ENCODE data around the gene VCAM1.

The VCAM1 gene, protein sequence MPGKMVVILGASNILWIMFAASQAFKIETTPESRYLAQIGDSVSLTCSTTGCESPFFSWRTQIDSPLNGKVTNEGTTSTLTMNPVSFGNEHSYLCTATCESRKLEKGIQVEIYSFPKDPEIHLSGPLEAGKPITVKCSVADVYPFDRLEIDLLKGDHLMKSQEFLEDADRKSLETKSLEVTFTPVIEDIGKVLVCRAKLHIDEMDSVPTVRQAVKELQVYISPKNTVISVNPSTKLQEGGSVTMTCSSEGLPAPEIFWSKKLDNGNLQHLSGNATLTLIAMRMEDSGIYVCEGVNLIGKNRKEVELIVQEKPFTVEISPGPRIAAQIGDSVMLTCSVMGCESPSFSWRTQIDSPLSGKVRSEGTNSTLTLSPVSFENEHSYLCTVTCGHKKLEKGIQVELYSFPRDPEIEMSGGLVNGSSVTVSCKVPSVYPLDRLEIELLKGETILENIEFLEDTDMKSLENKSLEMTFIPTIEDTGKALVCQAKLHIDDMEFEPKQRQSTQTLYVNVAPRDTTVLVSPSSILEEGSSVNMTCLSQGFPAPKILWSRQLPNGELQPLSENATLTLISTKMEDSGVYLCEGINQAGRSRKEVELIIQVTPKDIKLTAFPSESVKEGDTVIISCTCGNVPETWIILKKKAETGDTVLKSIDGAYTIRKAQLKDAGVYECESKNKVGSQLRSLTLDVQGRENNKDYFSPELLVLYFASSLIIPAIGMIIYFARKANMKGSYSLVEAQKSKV

DNA sequence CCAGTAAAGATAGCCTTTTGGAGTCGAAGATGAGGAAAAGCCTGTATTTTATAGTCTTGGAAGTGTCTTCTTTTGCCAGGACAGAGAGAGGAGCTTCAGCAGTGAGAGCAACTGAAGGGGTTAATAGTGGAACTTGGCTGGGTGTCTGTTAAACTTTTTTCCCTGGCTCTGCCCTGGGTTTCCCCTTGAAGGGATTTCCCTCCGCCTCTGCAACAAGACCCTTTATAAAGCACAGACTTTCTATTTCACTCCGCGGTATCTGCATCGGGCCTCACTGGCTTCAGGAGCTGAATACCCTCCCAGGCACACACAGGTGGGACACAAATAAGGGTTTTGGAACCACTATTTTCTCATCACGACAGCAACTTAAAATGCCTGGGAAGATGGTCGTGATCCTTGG, at the start of gene VCAM1:
TSS of gene VCAM1 (plus strand) at position 253 of the 400 bp plus-strand sequence. CDS start at position 372, 119 bp downstream.
- ChIA-PET POLR2A (no interaction called here), CTCF (interaction anchor here (0.7 to 1.2 kb wide), 6 partner anchors 12 to 177 kb away, joined by 3 to 4 read pairs (median 3); no protein-coding TSS in a partner anchor)
- peak; percentile 7 for DNase-seq (ENCODE audit: extremely low spot score)
- TF ChIP-seq, protein P1, sequence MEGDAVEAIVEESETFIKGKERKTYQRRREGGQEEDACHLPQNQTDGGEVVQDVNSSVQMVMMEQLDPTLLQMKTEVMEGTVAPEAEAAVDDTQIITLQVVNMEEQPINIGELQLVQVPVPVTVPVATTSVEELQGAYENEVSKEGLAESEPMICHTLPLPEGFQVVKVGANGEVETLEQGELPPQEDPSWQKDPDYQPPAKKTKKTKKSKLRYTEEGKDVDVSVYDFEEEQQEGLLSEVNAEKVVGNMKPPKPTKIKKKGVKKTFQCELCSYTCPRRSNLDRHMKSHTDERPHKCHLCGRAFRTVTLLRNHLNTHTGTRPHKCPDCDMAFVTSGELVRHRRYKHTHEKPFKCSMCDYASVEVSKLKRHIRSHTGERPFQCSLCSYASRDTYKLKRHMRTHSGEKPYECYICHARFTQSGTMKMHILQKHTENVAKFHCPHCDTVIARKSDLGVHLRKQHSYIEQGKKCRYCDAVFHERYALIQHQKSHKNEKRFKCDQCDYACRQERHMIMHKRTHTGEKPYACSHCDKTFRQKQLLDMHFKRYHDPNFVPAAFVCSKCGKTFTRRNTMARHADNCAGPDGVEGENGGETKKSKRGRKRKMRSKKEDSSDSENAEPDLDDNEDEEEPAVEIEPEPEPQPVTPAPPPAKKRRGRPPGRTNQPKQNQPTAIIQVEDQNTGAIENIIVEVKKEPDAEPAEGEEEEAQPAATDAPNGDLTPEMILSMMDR (IDR thresholded peaks at IDR 0.05; ENCODE audit: control extremely low read depth, extremely low read depth, low read depth, missing control alignments), result no peak

DNA sequence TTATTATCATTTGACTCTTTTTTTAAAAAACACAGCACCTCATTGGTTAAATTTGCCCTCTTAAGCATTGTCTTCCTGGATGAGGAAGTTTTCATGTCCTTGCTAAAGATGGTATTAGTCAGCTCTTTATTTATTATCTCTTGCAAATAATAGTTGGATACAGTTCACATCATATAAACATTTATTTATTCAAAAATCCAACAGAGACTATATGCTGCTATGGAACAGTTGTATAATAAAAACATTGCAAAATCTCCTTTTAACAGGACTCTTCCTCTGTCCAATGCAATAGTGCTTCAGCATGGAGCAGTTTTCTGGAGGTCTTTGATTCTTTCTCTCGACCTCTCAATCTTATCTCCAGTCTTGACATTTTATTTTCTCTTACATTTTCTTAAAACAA, 49.5 kb upstream of the VCAM1 start:
- TF ChIP-seq, protein P1 (IDR thresholded peaks at IDR 0.05; ENCODE audit: control extremely low read depth, extremely low read depth, low read depth, missing control alignments), result no peak
- CTCF ChIA-PET, result no interaction called here
- DNase-seq (ENCODE audit: extremely low spot score), result no peak
- POLR2A ChIA-PET, result no interaction called here

DNA sequence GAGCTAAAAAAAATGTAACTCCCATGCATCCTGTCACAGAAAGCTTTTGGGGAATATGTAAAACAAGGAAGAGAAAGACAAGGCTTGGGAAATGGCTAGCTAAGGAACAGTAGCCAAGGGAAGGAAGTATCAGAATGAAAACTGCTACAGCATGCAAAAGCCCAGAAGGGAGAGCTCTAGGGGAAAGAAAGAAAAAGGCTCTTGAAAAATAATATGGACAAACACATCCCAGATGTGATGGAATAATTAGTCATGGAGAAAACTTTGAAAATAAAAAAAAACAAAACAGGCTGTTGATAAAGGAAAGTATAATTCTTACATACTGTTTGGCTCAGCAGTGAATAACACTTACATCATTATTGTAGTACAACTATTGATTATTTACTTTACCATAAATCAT, 47.9 kb upstream of the VCAM1 start:
- no peak for DNase-seq (ENCODE audit: extremely low spot score)
- ChIA-PET POLR2A (no interaction called here), CTCF (no interaction called here)
- TF ChIP-seq, protein P1 (IDR thresholded peaks at IDR 0.05; ENCODE audit: control extremely low read depth, extremely low read depth, low read depth, missing control alignments), result no peak

DNA sequence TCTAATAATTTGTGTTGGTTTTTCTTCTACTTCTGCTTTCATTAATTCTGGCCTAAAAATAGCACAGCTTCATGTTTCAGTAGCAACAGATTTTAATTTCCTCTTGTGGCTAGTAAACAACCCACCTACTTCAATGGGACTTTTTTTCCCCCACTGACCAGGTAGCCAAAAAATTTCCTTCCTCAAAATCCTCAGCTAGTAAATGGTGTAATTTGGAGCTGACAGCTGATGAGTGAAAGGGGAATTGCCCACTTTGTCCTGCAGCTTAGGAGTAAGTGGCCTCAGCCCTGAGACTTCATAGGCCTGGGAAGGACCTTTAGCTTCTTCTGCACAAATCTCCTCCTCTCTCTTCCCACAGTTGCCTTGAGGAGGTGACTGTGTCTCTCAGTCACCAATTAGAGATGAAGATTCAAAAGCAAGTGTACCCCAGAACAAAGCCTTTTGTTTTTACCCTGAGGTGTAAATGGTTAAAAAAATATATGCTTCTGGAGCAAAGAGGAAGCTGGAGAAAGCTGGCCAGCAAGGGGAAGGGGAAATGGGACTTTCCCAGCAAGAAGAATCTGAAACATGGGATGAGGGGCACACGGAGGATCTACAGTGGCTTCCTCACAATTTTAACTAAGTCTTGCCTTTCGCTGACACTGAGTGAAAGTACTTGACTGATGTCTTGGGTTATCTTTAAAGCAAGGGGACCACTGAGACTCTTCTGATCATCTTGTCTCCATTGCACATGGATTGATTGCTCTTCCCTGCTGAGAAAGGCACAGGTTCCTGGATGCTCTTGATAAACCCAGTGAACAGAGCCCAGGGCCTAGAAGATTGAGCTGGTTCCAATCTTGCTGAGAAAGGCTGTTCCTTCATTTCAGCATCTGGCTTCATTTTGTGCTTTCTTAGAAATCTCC, 35.8 kb upstream of the VCAM1 start:
- ChIA-PET CTCF (interaction anchor here (0.9 kb wide), 1 partner anchor 8 kb away, joined by 3 read pairs; no protein-coding TSS in a partner anchor), POLR2A (interaction anchor here (0.7 kb wide), 1 partner anchor 13 kb away, joined by 3 read pairs; no protein-coding TSS in a partner anchor)
- DNase-seq (ENCODE audit: extremely low spot score), result no peak
- TF ChIP-seq, protein P1 (IDR thresholded peaks at IDR 0.05; ENCODE audit: control extremely low read depth, extremely low read depth, low read depth, missing control alignments), result no peak

DNA sequence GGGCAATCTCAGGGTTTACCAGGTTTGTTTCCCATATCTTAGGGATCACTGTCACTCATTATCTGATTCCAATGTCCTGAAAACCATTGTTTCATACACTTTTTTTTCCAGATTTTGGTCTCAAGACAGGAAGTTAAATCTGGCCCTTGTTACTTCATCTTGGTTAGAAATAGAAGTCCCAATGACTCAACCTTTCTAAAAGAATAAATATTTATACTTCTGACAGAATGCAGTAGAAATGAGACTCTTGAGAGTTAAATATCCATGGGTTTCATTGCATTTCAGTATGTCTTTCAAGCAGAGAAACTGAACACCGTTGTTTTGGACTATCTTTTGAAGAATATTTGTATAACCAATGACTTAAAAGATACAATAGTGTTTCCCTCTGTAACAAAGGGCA, 19.8 kb upstream of the VCAM1 start:
- no peak for DNase-seq (ENCODE audit: extremely low spot score)
- CTCF ChIA-PET, result no interaction called here
- POLR2A ChIA-PET, result no interaction called here
- TF ChIP-seq, protein P1 (IDR thresholded peaks at IDR 0.05; ENCODE audit: control extremely low read depth, extremely low read depth, low read depth, missing control alignments), result no peak

DNA sequence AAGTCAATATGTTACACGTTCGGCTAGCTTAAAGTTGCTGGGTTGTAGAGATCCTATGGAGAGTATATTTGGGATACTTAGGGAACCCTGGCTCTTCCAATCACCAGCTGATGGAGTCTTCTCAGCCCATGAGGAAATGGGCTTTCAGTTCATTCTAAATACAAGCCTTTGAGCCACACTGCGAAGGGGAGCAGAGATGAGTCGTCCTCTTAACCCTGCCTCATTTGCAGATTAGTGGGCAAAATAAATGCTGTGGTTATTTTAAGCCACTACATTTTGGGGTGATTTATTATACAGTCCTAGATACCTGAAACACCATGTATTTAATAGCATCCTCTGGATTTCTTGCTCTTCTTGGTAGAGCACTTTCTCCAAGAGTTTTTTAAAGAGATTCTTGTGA, 19.0 kb upstream of the VCAM1 start:
- TF ChIP-seq, protein P1 (IDR thresholded peaks at IDR 0.05; ENCODE audit: control extremely low read depth, extremely low read depth, low read depth, missing control alignments), result no peak
- ChIA-PET CTCF (interaction anchor here (1.0 to 1.4 kb wide), 2 partner anchors 17 to 19 kb away, joined by 3 to 4 read pairs; partner anchors contain the start of gene VCAM1), POLR2A (no interaction called here)

More for the DNA sequence above, 19.0 kb upstream of the VCAM1 start:
- no peak for DNase-seq (ENCODE audit: extremely low spot score)

Measured in GM10248 (cell line).